Natural killer cell (primary cell): ENCODE data around the gene IL1RAPL2. TPM values are rescaled to one million over a fixed set of nuclear protein-coding genes. Genes with fewer than 3 reads are reported as not detected.

Experiments
- ATAC-seq, 3 donors: fragments of 150-1000 bp in 2 of 3; fragments of 200-7000 bp in 1 of 3; cut with Tn5 transposase; 1 replicate in 1 of 3; 2 replicates in 2 of 3; pipeline ENCODE4 v1.10.0; 2021; ENCODE audit warnings: mild to moderate bottlenecking in 2 of 3, moderate library complexity in 2 of 3
- DNase-seq, 2 donors: peaks; one replicate each; pipeline versions ENCODE4 v3.0.0 to v3.0.0-alpha.2; 2013 to 2021; ENCODE audit warnings: mixed read lengths in 1 of 2
- H3K27ac ChIP-seq: one replicate; pipeline ENCODE4 v1.5.1; 2013; ENCODE audit warnings: mild to moderate bottlenecking, low read length
- H3K27me3 ChIP-seq: one replicate; pipeline ENCODE4 v1.6.1; 2013; ENCODE audit warnings: low read length; ENCODE audit not compliant: control insufficient read depth, insufficient read depth
- H3K36me3 ChIP-seq: one replicate; pipeline ENCODE4 v1.6.1; 2013; ENCODE audit warnings: low read length; ENCODE audit not compliant: control insufficient read depth, insufficient read depth
- H3K4me1 ChIP-seq: one replicate; pipeline ENCODE4 v1.6.1; 2013; ENCODE audit warnings: low read length; ENCODE audit not compliant: control insufficient read depth, insufficient read depth
- H3K4me3 ChIP-seq: one replicate; pipeline ENCODE4 v1.5.1; 2013; ENCODE audit warnings: low read length
- H3K9me3 ChIP-seq: one replicate; pipeline ENCODE4 v1.6.1; 2013; ENCODE audit warnings: low read length; ENCODE audit not compliant: control insufficient read depth, insufficient read depth
- H3K27ac Mint-ChIP-seq, 2 donors: one replicate each; pipeline ENCODE4 v1.8.0; 2022; ENCODE audit warnings: mild to moderate bottlenecking in 2 of 2, mixed read lengths in 2 of 2, moderate library complexity in 1 of 2
- H3K27me3 Mint-ChIP-seq, 2 donors: one replicate each; pipeline ENCODE4 v1.8.0; 2022; ENCODE audit warnings: low read depth in 2 of 2, mixed read lengths in 2 of 2
- H3K36me3 Mint-ChIP-seq: one replicate; pipeline ENCODE4 v1.8.0; 2022; ENCODE audit warnings: mixed read lengths
- H3K4me1 Mint-ChIP-seq, 2 donors: one replicate each; pipeline ENCODE4 v1.8.0; 2022; ENCODE audit warnings: mixed read lengths in 2 of 2
- H3K4me3 Mint-ChIP-seq: one replicate; pipeline ENCODE4 v1.8.0; 2022; ENCODE audit warnings: mild to moderate bottlenecking, moderate library complexity, mixed read lengths
- H3K9me3 Mint-ChIP-seq, 2 donors: one replicate each; pipeline ENCODE4 v1.8.0; 2022; ENCODE audit warnings: mixed read lengths in 2 of 2
- CTCF ChIP-seq: fragments of 200-600 bp; IDR thresholded peaks from one replicate; pipeline ENCODE4 v1.8.0; 2022; ENCODE audit warnings: antibody characterized with exemption
- WGBS: methylation state at CpG from one replicate; pipeline ENCODE4 v1.1.7; 2013; ENCODE audit warnings: missing lambda C conversion rate; ENCODE audit not compliant: insufficient coverage; 5-methylcytosine and 5-hydroxymethylcytosine counted together
- intact Hi-C: fragments of 100-400 bp; cut with micrococcal nuclease; formaldehyde crosslinking; loops from one replicate; pipeline ENCODE4 v1.14.2; 2022
- total RNA-seq, 4 donors: library from RNA; stranded (reverse); fragments of 120-200 nt in 1 of 4; gene quantifications; one replicate each; pipeline versions ENCODE4 v1.2.3 to v1.2.4, GENCODE V29; 2013 to 2022

Gene IL1RAPL2
- total RNA-seq, 3 donors from 2014 or later (not counting 1 experiment from before 2014, with no cell fraction given): not detected

DNA sequence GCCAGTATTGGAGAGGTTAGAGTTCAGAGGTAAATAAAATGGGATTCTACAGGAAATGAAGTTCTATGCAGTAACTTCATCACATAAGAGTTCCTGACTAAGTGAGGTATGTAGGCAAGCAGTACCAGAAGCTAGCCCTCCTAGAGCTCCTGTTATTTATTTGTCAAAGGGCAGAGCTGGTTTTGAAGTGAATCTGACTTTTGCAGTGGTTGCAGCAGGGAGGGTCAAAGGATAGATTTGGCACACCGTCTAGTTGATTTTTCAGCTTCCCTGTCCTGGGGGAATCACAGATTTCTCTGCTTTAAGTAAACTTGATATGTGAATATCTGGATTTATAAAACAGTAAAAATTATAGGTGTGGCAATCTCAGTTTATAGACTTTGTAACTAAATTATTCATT lies 130.7 kb downstream of the IL1RAPL2 start:
- WGBS: 7% methylated on average over 1 of the region's 1 CpG
- H3K27me3 ChIP-seq: no peaks in the 10 kb centered on the region

DNA sequence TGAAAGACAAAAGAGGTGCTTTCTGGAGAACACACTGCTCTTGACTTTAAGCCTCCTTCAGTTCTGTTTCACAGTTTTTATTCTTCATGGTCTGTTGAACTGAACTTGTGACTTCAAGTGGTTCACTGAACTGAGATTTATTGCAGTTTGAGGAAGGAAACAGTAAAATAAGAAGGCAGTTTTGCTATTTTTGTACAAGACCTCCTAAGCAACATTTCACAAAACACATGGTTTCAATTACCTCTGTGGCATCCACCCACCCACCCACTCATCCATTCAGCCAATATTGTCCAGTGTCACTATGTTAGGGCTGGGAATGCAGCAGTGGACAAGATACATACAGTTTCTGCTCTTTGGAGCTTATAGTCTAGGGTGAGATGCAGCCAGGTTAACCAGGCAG lies 131.3 kb downstream of the IL1RAPL2 start:
- H3K27ac Mint-ChIP-seq: no peak overlapping the region
- no peaks in the 10 kb centered on the region for H3K4me1 Mint-ChIP-seq
- H3K4me1 ChIP-seq: no peaks in the 10 kb centered on the region
- ATAC-seq (no peak), DNase-seq (no peak)
- H3K4me3 Mint-ChIP-seq: no peak overlapping the region
- no peak for TF ChIP-seq CTCF
- no peaks in the 10 kb centered on the region for H3K9me3 ChIP-seq
- H3K27ac ChIP-seq: no peak overlapping the region
- intact Hi-C loops: no loop called here
- H3K27me3 Mint-ChIP-seq: no peaks in the 10 kb centered on the region
- no peaks in the 10 kb centered on the region for H3K36me3 ChIP-seq
- no peaks in the 10 kb centered on the region for H3K36me3 Mint-ChIP-seq
- peaks cover 0 to 4% of the 10 kb centered on the region in 2 donors for H3K9me3 Mint-ChIP-seq
- no peak overlapping the region for H3K4me3 ChIP-seq
- no peaks in the 10 kb centered on the region for H3K27me3 ChIP-seq

More for the DNA sequence above, 130.7 kb downstream of the IL1RAPL2 start:
- Mint-ChIP-seq H3K4me3 (no peak overlapping the region), H3K36me3 (no peaks in the 10 kb centered on the region), H3K27ac (no peak overlapping the region), H3K27me3 (no peaks in the 10 kb centered on the region), H3K4me1 (no peaks in the 10 kb centered on the region), H3K9me3 (peaks cover 0 to 4% of the 10 kb centered on the region in 2 donors)
- no peaks in the 10 kb centered on the region for H3K9me3 ChIP-seq
- no peaks in the 10 kb centered on the region for H3K4me1 ChIP-seq
- no peak overlapping the region for H3K4me3 ChIP-seq
- intact Hi-C loops: no loop called here
- H3K27ac ChIP-seq: no peak overlapping the region
- H3K36me3 ChIP-seq: no peaks in the 10 kb centered on the region
- TF ChIP-seq CTCF: no peak
- no peak for DNase-seq
- ATAC-seq: no peak

- intact Hi-C loops: no loop called here
- Histone ChIP-seq H3K9me3 (no peaks in the 10 kb centered on the region), H3K27ac (no peak overlapping the region), H3K4me3 (no peak overlapping the region), H3K4me1 (no peaks in the 10 kb centered on the region), H3K36me3 (no peaks in the 10 kb centered on the region), H3K27me3 (no peaks in the 10 kb centered on the region)
- DNase-seq (no peak), ATAC-seq (no peak)
- Mint-ChIP-seq H3K36me3 (no peaks in the 10 kb centered on the region), H3K4me1 (no peaks in the 10 kb centered on the region), H3K27me3 (no peaks in the 10 kb centered on the region), H3K4me3 (no peak overlapping the region), H3K9me3 (peaks cover 0 to 2% of the 10 kb centered on the region in 2 donors), H3K27ac (no peak overlapping the region)
- 40% methylated on average over 1 of the region's 4 CpGs for WGBS
- no peak for TF ChIP-seq CTCF
These were observed 141.0 kb downstream of the IL1RAPL2 start for GRCh38 chrX:104707042-104707441.

DNA sequence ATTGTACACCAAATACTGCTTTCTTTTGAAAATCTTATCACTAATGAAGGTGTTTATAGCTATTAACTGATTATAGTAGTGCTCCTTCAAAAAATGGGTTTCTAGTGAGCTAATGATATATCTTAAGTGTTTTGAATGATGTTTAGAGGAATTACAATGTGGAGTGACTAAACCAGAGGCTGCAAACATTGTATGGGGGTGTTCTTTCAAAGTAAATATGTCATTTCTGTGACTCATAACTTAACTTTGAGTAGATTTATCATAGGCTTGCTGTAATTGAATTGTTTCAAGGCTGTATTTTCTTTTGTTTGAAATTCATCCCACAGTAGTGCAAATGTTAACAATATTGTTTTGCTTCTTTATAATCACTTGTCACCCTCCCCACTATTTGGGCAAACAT lies 141.6 kb downstream of the IL1RAPL2 start:
- no peak overlapping the region for H3K4me3 ChIP-seq
- Mint-ChIP-seq H3K4me3 (no peak overlapping the region), H3K36me3 (no peaks in the 10 kb centered on the region), H3K9me3 (peaks cover 0 to 2% of the 10 kb centered on the region in 2 donors), H3K4me1 (no peaks in the 10 kb centered on the region), H3K27me3 (no peaks in the 10 kb centered on the region), H3K27ac (no peak overlapping the region)
- intact Hi-C loops: no loop called here
- ATAC-seq (no peak), DNase-seq (no peak)
- no peak for TF ChIP-seq CTCF
- H3K27ac ChIP-seq: no peak overlapping the region
- H3K4me1 ChIP-seq: no peaks in the 10 kb centered on the region
- no peaks in the 10 kb centered on the region for H3K27me3 ChIP-seq
- no peaks in the 10 kb centered on the region for H3K9me3 ChIP-seq
- H3K36me3 ChIP-seq: no peaks in the 10 kb centered on the region
